CD4-positive, alpha-beta T cell treated with Interleukin-10 for 1 hour (primary cell): Measurements from ENCODE around the gene GLI3.

Experiments
- DNase-seq: peaks from one replicate; pipeline ENCODE4 v3.0.0-alpha.2; 2020

GLI3 gene

DNA sequence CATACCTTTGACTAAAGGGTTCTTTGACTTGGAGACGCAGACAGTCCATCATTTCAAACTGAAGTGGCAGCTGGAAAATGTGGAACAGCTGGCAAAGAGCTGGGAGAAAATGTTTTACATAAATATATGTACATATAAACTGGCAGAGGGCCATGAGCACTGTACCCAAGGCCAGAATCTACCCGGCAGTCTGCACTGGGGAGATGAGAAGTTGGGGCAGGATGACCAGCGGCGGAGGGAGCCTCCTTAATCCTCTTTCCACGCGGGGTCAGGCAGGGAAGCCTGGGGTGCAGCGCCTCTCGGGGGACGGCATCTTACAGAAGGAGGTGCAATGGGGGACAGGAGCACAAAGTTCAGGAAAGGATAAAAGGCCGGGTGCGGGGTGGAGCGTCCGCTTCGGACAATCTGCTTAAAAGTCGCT lies 1.3 kb downstream of the GLI3 start:
- DNase-seq = no peak

DNA sequence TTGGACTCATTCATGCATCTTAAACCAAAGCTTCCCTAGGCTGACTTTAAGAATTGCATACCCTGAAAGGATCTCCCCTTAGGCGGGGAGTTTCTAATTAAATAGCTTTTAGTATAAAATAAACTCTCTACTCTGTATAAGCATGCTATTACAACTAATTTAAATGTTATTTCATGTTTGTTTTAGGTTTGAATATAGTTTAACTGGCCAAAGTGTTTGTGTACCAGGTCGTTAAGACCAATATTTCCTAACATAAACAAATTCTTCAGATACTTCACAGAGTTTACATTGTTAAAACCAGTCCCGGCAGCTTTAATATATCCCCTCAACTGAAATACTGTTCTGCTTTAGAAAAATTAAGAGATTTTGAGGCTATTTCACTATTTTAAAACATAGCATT lies 2.3 kb downstream of the GLI3 start:
- no peak for DNase-seq

DNA sequence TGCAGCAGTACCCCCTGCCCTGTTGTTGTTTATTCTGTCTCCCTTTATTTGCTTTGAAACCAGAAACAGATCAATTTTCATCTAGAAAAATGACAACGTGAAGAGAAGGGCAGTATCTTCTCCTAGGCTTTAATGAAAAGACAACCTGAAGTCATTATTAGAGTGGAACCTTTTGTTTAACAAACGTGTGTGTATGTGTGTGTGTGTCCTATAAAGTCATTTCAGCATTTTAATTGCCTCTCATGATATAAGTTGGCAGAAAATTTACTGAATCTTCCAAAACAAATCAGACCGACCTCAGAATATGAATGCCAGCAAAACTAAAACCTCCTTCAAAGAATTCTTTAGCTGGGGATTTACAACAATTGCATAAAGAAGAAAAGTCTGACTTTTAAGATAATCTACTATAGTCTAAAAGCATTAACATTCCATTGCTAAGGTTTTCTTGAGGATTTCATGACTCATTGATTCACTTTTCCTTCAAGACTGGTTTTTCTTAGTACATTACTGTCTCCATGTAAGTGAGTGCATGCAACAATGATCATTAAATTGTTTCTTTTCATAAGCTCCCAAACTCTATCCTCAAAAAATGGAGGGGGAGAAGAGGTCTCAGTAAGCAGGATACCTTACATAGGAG lies 3.2 kb downstream of the GLI3 start:
- DNase-seq = no peak

DNA sequence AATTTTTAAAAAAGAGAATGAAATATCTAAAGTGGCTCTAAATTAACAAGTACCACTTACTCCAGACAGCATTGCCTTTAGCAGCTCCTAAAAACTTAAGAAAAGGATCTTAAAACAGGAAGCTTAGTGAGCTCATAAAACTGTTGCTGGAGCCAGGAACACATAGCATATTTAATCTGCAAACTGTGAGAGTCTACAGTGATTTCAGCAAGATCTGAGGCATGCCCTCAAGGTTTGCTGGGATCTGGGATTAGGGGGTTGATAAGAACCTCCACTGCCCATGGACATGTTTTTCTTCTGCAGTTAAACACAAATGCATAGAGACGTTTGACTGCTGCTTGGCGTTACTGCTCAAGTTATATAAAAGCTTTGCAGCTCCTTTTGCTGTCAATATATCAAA lies 3.8 kb downstream of the GLI3 start:
- no peak for DNase-seq

DNA sequence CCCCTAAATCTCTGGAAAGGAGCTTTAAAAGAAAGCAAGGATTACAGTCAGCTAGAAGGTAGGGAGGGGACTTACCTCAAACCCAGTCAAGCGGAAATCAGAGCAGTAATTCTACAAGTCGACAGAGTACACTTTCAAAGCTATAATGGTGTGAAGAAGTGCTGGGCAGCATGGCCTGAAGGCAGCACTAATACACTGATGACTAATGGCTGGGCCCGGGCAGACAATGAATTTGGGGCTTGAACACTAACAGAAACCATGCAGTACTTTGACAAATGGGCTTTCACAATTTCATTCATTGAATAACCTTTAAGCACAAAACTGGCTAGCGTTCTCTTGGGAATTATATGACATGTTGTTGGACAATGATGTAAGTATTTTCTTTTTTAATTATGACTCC lies 4.7 kb downstream of the GLI3 start:
- DNase-seq = no peak

DNA sequence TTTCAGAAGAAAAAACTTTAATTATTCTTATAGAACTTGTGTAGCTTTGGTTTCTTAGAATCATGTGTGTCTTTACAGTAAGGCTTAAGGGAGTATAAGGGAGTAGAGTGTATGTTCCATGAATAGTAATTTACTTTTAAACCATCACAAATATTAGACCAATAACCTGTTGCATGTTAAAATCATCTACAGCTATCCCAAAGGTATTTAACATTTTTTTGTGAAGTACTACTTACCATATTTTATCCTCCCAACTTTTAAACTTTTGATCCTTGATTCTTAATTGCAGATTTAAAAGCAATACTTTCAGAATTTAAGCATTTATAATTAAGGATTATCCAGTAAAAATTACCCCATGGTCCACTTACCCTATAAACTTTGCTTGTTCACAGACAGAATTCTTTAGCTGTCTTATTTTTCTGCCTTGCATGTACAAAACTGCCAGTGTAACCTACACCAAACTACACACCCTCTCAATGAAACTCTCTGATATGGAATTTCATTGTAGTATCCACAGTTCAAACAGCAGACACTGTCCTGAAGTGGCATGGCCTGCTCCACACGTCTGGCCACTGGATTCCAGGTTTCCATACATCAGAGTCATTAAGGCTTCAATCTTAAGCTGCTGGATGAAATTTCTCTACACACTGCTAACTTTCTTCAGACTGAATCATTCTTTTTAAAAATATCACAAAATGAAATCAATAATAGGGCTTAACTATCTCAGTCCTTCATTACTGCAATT lies 5.8 kb downstream of the GLI3 start:
- no peak for DNase-seq

DNA sequence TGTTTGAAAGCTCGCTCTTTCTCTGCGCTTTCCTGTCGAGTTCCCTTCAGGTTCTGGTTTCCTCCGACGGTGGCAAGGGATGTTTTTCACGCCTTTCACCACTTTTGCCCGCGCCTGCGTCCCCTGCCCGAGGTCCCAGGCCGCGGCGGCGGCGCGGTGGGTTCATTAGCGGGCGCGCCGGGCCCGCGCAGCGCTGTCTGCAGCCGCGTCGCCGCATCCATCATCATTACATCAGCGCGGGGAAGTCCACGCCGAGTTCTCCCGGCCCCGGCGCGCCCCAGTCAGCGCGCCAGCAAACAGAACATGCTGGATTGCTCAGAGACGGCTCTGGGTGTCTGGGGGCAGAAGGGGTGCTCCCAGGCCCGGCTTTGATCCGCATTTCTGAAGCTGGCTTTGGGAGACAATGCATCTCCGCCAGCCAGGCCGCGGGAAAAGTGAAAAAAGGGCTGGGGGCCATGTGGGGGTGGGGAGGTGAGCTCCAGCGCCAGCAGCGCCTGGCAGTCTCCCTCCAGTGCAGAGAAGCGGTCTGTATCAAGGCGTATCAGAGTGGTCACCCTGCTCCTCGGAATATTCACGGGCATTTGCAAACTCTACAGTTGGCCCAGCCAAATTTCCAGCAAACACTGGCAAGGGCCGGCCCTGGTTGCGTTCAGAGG lies 8.9 kb downstream of the GLI3 start:
- DNase-seq = no peak

DNA sequence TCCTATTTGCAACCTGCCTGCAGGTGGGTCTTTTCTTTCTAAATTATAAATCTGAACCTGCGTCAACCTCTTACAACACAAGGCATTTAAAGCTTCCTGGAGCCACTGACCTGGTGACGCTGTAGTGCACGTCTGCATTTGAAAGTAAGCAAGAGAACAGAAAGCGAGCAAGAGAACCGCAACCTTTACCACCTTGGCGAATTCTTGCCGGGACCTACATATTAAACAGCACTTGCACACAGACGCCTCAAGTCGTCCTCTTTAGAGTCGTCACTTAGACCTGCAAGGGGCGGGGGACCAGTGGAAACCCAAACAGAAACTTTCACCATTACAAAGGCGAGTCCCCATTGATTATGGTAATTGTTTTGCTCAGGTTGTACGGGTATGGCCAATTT lies 9.5 kb downstream of the GLI3 start:
- no peak for DNase-seq

DNA sequence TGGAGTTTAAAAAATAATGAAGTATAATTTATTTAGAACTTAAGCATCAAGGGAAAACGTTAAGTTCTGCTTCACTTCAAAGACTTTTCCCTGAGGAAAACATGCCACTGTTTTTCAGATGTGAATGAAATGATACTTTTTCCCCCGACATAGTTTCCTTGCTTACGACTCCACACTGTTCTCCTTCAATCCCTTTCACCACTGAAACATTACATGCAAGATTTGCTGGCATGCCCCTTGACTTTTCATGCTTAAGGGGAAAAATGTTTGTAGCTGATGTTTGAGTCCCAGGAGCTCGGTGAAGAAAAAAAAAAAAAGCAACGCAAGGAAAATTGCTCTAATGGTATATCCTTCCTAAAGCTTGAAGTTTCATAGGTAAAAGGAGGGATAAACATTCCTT lies 10.0 kb downstream of the GLI3 start:
- DNase-seq = no peak

DNA sequence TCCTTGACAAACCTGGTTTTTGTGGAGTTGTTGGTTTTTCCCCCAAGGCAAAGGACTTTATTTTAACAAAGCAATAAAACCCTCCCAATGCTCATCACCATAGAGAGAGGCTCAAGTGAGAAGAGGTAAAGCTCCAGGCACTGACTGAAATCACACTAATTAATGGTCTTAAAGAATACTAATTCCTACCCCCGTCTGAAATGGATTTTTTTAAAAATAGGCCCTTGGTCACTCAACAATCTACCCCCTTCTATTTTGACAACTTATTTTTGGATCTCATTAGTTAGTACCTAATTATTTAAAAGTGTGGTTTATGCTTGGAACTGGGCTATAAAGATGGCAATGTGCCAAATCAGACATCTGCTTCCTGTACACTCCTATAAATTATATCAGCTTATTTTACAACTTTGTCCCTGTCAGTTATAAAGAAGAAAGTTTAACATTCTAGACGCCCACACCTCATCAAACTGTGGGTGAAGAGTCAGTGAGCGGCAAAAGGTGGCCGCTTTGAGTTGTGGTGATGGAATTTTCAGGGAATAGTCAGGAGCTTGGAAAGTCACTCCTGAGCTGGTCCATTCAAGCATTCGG lies 10.6 kb downstream of the GLI3 start:
- DNase-seq = no peak

DNA sequence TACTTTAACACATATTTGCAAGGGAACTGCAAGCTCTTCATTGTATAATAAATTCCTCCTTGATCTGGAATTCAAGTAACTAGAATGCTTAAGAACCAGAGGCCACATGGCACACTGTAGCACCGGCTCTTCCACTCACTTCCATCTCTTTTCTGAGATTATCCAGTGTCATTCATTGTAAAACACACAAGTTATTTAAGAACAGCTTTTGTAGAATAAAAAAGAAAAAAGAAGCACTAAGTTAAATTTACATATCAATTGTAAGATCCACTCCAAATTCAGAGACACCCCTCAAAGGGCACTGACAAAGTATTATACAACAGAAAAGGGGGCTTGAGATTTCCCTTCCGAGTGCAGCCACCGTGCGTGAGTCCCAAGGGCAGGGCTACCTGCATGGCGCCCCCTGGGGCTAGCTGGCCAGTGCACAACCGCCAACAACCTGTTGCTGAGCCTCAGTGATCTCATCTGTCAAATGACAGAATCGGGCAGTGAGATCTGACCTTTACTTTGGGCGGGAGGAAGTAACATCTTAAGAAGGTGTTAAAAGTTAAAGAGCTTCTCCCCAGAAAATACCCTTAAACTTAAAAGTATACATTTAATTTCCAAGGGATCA lies 12.5 kb downstream of the GLI3 start:
- DNase-seq = no peak

DNA sequence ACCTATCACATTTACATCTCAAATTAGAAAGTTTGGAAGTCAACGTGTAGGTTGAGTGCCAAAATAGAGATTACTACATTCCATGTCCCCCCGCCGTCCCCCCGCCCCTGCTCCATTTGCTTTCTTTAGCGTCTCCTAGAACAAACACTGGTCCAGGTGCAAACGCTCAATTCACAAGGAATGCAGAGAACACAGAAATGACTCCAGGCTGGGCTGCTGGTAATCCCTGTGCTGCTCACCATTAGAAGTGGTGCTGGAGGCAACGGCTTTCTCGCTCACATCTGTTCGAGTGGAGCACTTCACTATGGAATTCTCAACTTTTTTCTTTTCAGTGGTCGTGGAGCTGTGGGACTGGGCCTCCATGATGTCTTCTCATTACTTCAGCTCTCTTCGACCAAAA lies 14.1 kb downstream of the GLI3 start:
- DNase-seq = no peak

DNA sequence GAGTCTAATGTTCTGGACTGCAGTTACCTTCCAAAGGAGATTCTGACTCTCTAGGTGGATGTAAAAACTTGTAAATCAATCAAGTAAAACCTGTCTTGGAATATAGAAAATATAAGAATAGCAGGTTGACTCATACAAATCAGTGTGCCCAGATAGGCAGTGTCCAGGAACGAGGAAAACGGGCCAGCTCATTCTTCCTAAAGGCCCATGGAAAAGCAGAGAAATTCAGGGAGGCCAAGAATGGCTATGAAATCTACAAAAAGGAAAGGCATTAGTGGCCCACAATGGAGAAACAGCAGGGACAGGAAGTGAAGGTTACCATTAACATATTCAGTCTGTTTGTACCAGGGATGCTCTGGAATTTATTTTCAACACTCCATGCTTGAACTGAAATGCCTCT lies 14.9 kb downstream of the GLI3 start:
- DNase-seq = no peak

DNA sequence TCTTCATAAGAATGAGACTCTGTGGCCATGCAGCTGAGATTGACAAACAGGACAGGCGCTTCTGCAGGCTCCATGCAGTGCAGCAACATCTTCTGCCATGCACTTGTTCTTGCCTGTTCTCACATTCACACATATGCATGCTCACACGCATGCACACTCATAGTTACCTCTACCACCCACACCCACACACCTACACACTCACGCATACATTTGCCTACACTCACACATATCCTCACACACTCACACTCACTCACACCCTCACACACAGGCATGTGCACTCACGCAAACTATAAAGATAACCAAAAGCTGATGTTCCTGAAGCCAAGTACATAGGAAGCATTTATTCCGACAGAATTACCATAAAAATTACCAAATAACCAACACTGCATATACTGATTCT lies 15.7 kb downstream of the GLI3 start:
- no peak for DNase-seq

DNA sequence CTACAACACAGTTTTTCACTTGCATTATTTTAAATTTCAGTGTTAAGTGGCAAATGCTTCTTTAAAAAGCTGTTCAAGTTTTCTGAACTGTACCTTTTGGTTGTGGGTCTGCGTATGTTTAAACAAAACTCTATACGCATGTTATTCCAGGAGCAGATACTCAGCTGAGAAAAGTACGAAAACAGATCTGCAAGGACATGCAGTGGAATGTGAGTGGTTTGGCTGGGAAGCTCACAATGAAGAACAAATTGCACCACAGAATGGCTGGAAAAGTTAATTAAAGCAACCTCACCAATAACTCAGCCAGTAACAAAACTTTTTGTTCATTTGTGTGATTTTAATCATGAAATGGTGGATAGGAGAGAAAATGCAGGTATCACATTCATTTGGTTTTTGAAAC lies 17.6 kb downstream of the GLI3 start:
- DNase-seq = no peak

DNA sequence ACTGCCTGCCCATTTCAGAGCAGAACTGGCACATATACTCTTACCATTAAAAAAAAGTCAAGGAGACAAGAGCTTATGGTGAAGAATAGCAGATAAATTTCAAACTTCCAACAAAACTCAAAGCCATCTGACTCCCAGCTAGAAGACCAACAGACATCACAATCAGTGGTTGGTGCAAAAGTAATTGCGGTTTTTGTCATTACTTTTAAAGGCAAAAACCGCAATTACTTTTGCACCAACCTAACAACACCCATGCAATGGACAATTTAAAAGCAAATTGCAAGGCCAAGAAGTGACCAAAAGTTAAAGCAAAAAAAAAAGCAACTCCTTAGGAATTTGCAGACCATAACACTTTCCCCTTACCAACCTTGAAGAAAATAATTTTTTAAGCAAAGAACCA lies 18.8 kb downstream of the GLI3 start:
- no peak for DNase-seq

DNA sequence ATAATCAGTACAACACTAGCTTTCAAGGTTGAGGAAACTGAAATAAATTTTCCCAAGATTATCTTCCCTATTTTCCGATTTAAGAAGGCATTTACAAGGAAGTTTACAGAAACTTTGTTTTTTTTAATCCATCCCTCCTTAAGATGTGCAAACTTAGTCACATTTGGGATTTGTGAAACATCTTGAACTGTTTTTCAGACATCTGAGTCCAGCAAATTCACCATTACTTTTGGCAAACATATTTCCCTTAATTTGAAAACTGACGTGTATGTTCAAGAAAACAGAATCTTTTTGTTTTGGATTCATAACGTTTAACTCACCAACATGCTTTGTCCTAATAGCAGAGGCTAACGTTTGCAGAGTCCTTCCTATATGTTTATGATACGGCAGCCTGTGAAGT lies 19.5 kb downstream of the GLI3 start:
- no peak for DNase-seq

DNA sequence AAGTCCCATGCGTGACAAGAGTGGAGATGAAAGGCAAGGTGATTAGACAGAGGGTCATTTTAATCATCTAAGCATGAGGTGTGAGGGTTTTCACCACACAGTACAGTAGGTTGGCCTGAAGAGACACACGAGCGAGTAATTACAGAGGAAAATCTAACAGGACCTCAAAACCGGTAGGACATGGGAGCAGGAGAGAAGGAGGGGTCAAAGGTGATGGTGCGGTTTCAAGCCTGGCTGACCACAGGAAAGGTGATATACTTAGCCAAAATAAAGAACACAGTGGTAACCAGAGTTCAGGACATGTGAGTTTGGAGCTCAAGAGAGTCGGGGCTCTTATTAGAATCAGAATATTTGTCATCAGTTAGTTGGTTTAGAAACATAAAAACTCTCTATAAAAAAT lies 20.0 kb downstream of the GLI3 start:
- DNase-seq = no peak

DNA sequence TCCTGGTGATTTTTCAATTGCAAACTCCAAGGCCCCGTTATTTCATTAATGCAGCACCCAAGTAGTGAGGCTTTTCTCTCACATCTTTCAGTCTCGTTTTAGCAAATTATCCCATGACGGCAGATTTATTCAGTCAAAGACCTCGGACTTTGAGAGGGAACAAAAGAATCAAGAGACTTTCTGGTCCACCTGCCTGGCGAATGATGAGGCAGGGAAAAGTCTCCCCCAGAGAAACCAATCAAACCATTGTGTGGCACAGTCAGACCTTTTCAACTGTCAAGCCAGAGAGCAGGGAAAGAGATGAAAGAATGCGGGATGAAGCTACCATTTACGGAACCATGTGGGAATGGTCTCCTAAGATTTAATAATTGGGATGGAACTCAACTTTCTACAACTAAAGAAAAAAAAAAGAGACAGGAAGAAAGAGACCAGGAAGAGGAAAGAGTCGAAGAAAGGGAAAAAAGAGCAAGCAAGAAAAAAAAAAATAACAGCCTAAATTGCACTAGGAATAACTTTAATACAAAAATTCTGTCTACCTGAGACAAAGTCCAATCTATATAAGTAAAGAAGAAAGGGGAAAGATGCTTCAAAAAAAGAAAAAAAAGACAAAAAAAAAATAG lies 22.8 kb downstream of the GLI3 start:
- no peak for DNase-seq

DNA sequence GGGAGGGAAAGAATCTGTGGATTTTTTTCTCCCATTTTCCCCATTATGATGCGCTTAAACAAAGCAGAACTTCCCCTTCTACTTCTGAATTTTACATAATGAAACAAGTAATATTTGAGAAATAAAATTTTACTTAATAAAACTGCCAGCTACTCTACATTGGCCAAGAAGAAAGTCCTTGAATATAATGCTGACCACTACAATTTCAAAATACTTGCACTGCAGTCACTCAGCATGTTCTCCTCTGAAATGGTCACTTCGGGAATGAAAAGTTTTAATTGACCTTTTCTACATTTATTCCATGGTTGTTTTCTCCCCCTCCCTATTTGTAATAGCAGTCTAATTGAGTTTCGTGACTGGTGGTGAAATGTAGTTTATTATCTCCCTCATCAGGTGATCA lies 23.9 kb downstream of the GLI3 start:
- no peak for DNase-seq

DNA sequence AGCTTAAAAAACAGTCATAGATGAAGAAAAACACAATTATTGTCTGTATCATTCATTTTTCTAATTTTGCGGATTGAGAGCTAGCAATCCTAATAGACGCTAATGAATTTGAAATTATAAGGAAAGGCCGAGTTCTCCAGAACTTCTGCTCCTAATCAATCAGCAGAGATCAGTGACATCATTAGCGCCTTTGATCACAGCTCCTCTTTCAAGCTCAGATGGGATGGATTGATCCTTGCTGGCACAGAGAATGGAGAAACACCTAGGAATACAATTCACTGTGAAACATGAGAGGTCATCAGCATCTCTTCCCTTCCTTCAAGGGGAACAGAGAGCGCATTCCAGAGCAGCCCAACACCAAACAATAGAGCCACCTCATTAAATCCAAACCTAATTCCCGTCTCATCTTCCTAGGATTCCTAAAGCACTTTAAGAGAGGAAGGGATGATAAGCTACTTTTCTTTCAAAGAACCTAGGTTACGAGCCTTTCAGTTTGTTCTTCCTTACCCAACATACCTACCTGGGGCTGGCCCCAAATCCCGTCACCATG lies 24.4 kb downstream of the GLI3 start:
- DNase-seq = no peak

DNA sequence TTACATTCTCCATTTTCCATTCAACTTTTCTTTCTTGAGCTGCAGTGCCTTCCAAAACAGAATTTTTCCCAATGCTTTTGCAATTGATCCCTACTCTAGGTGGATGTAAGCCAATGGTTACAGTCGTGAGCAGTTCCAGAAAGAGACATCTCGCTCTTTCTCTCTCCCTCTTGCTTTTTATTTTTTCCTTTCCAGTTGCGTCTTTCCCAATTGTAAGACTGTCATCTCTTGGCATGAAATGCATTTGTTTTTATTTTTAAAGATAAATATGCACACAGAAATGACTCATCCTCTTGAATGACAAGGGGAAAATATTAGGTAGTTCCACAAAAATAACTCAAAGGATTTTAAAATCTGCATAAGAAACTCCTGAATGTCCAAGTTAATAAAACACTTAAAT lies 25.1 kb downstream of the GLI3 start:
- no peak for DNase-seq

DNA sequence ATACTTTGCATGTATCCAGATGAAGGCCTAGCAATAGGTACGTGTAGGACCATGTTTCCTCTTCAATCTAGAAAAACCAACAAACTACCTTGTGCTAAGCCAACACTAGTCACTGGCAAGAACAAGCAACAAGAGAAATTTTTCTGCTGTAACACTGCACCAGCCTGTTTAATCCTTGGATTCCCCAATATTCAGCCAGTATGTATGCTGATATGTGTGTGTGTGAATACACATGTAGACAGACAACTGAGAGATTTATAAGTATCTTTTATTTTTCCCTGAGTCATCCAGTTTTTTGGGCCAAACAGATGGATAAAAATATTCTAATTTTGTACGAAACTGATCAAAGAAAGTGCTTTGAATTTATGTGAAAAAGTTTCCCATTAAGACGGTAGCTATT lies 26.2 kb downstream of the GLI3 start:
- no peak for DNase-seq
